GM12878 (cell line): ENCODE results near the gene LAMB4. TPM values are rescaled to one million over a fixed set of nuclear protein-coding genes. Genes with fewer than 3 reads are reported as not detected.

ENCODE experiments used
- ATAC-seq: fragments of 200-7000 bp; cut with Tn5 transposase; 3 replicates; pipeline ENCODE4 v1.9.1; 2020; ENCODE audit warnings: mild to moderate bottlenecking, moderate library complexity
- BruUV-seq: library from RNA; stranded (reverse); fragments of 400-500 nt; replicated peaks from 2 replicates; lab custom pipeline; 2021; lab: Mats Ljungman, UMichigan
- CTCF ChIA-PET: fragments of 300-600 bp; sonication (Branson Sonifier 250); formaldehyde crosslinking; extraction: SDS; loops from one replicate; lab custom pipeline; 2021; ENCODE audit warnings: inconsistent platforms; lab: Yijun Ruan, JAX
- POLR2A ChIA-PET: fragments of 350-600 bp; formaldehyde crosslinking; extraction: SDS; loops from one replicate; lab custom pipeline; 2021; ENCODE audit warnings: inconsistent platforms; lab: Charles Lee
- RAD21 ChIA-PET: fragments of 300-600 bp; sonication (Branson Sonifier 250); formaldehyde crosslinking; loops from one replicate; lab custom pipeline; 2023; ENCODE audit warnings: antibody characterized with exemption; ENCODE audit not compliant: unreplicated experiment; lab: Charles Lee
- SMC1A ChIA-PET: fragments of 300-600 bp; sonication (Branson Sonifier 250); formaldehyde crosslinking; loops from one replicate; lab custom pipeline; 2023; ENCODE audit not compliant: unreplicated experiment, uncharacterized antibody; lab: Charles Lee
- DNase-seq: peaks from one replicate; pipeline ENCODE4 v3.0.0-alpha.2; 2011; ENCODE audit warnings: low read depth, low spot score
- FAIRE-seq: peaks from 3 replicates; lab custom pipeline; 2011; peaks lifted over from hg19 to GRCh38; lab: Jason Lieb, UNC
- H2AFZ ChIP-seq: 2 replicates; pipeline ENCODE4 v1.6.0; 2011; ENCODE audit warnings: low read depth, low read length, control low read depth; ENCODE audit not compliant: control insufficient read depth
- H3K27ac ChIP-seq: 2 replicates; pipeline ENCODE4 v1.5.1; 2011; ENCODE audit warnings: control low read depth; ENCODE audit not compliant: control insufficient read depth, insufficient read depth
- H3K27me3 ChIP-seq, 2 experiments: replicated peaks in 1 of 2; 2 replicates each; pipeline versions ENCODE4 v1.6.0 to v1.6.1; 2011; ENCODE audit warnings: low read length in 1 of 2; ENCODE audit not compliant: control insufficient read depth in 2 of 2, insufficient read depth in 2 of 2
- H3K36me3 ChIP-seq, 2 experiments: 2 replicates each; pipeline ENCODE4 v1.5.1; 2011; ENCODE audit warnings: low read length in 1 of 2; ENCODE audit not compliant: control insufficient read depth in 2 of 2, insufficient read depth in 2 of 2
- H3K4me1 ChIP-seq: 2 replicates; pipeline ENCODE4 v1.6.1; 2011; ENCODE audit warnings: mild to moderate bottlenecking, low read length, moderate library complexity, mixed read lengths; ENCODE audit not compliant: control insufficient read depth, insufficient read depth
- H3K4me2 ChIP-seq: 2 replicates; pipeline ENCODE4 v1.6.0; 2011; ENCODE audit warnings: control low read depth; ENCODE audit not compliant: control insufficient read depth, insufficient read depth
- H3K4me3 ChIP-seq: fragments of 200-600 bp; sonication (generic); 2 replicates; pipeline ENCODE4 v1.5.1; 2016
- H3K79me2 ChIP-seq: 2 replicates; pipeline ENCODE4 v1.6.0; 2011; ENCODE audit warnings: low read length; ENCODE audit not compliant: control insufficient read depth, insufficient read depth
- H3K9ac ChIP-seq: 2 replicates; pipeline ENCODE4 v1.8.0; 2011; ENCODE audit warnings: low read length, control low read depth, mixed read lengths; ENCODE audit not compliant: control insufficient read depth, insufficient read depth
- H3K9me3 ChIP-seq: replicated peaks from 3 replicates; pipeline ENCODE4 v1.5.1; 2011; ENCODE audit warnings: mild to moderate bottlenecking, low read length; ENCODE audit not compliant: control insufficient read depth, insufficient read depth
- H4K20me1 ChIP-seq: 2 replicates; pipeline ENCODE4 v1.6.0; 2011; ENCODE audit not compliant: control insufficient read depth, insufficient read depth
- KDM1A ChIP-seq: fragments of 200-600 bp; sonication (generic); IDR thresholded peaks from 2 replicates; pipeline ENCODE4 v1.6.1; 2016; ENCODE audit warnings: borderline replicate concordance
- LARP7 ChIP-seq: fragments of 450-650 bp; IDR thresholded peaks from 2 replicates; pipeline ENCODE4 v1.6.1; 2017; ENCODE audit warnings: mild to moderate bottlenecking
- PAX8 ChIP-seq: fragments of 450-650 bp; IDR thresholded peaks from 2 replicates; pipeline ENCODE4 v1.6.1; 2017; ENCODE audit warnings: mild to moderate bottlenecking, moderate library complexity
- RBBP5 ChIP-seq: fragments of 200-600 bp; sonication (generic); conservative IDR thresholded peaks from 2 replicates; pipeline ENCODE4 v1.6.1; 2016
- SREBF2 ChIP-seq: IDR thresholded peaks from 2 replicates; pipeline ENCODE4 v1.6.1; 2012; ENCODE audit warnings: mild to moderate bottlenecking, low read length
- STAT3 ChIP-seq: IDR thresholded peaks from 2 replicates; pipeline ENCODE4 v1.6.1; 2011; ENCODE audit warnings: low read depth, low read length, improper control_type of control experiment
- TCF3 ChIP-seq: IDR thresholded peaks from 2 replicates; pipeline ENCODE4 v1.6.1; 2012; ENCODE audit warnings: low read depth, mild to moderate bottlenecking, low read length, borderline replicate concordance; ENCODE audit not compliant: insufficient read depth
- WGBS: methylation state at CpG from one replicate; pipeline ENCODE4 v1.1.6; 2016; ENCODE audit warnings: low lambda C conversion rate; ENCODE audit not compliant: insufficient replicate concordance, insufficient coverage; ENCODE audit errors: missing lambda C conversion rate; 5-methylcytosine and 5-hydroxymethylcytosine counted together
- in situ Hi-C: fragments of 300-500 bp; cut with MboI; formaldehyde crosslinking; loops from 9 replicates; pipeline ENCODE4 v1.14.3; 2018; ENCODE audit warnings: mixed read lengths
- intact Hi-C: fragments of 100-400 bp; cut with micrococcal nuclease; formaldehyde crosslinking; loops from one replicate; pipeline ENCODE4 v1.14.2; 2022; ENCODE audit not compliant: unreplicated experiment
- polyA plus RNA-seq, 11 experiments: library from polyadenylated mRNA; depleted of rRNA in 4 of 11; unstranded in 6 of 11; stranded (reverse) in 5 of 11; fragments of >200 nt; fragmentation: Nextera tagmentation in 4 of 11; fragmentation: Illumina TruSeq in 1 of 11; extraction: Ambion mirVana in 4 of 11; extraction: Trizol in 1 of 11; gene quantifications; 1 replicate in 1 of 11; 2 replicates in 10 of 11; pipeline versions ENCODE4 v1.2.1 to v1.2.3, GENCODE V29; 2011 to 2016; ENCODE audit warnings: inconsistent platforms in 2 of 11, missing spikeins in 2 of 11, low read depth in 1 of 11
- total RNA-seq, 4 experiments: library from RNA; depleted of rRNA in 3 of 4; stranded (reverse); fragments of >200 nt in 3 of 4; fragmentation: Illumina TruSeq in 1 of 4; extraction: Trizol in 1 of 4; gene quantifications; 2 replicates each; pipeline versions ENCODE4 v1.2.1 to v1.2.3, GENCODE V29; 2013 to 2021
- TF ChIP-seq, protein P1 (sequence below): fragments of 450-650 bp; IDR thresholded peaks from 2 replicates; pipeline ENCODE4 v1.6.1; 2017; ENCODE audit warnings: borderline replicate concordance
- TF ChIP-seq, protein P2 (sequence below): fragments of 450-650 bp; conservative IDR thresholded peaks from 2 replicates; pipeline ENCODE4 v1.6.1; 2017; ENCODE audit warnings: mild to moderate bottlenecking, moderate library complexity
- TF ChIP-seq, protein P3 (sequence below): fragments of 450-650 bp; IDR thresholded peaks from 2 replicates; pipeline ENCODE4 v1.6.1; 2017; ENCODE audit warnings: mild to moderate bottlenecking, moderate library complexity
- TF ChIP-seq, protein P4 (sequence below): fragments of 450-650 bp; IDR thresholded peaks from 2 replicates; pipeline ENCODE4 v1.6.1; 2017; ENCODE audit warnings: mild to moderate bottlenecking, low read depth, inconsistent platforms; ENCODE audit not compliant: poor library complexity, severe bottlenecking
- TF ChIP-seq, protein P5 (sequence below): IDR thresholded peaks from 2 replicates; pipeline ENCODE4 v1.6.1; 2011; ENCODE audit warnings: borderline replicate concordance, low read depth, mild to moderate bottlenecking, moderate library complexity, mixed read lengths, low read length; ENCODE audit not compliant: insufficient read depth; ENCODE audit errors: extremely low read length

LAMB4 gene
- total and polyA plus RNA-seq, 10 of the 15 experiments (the other 5 are each of a cell fraction or from before 2014, with no cell fraction given): 0.04 to 0.06 TPM; not detected in 8

DNA sequence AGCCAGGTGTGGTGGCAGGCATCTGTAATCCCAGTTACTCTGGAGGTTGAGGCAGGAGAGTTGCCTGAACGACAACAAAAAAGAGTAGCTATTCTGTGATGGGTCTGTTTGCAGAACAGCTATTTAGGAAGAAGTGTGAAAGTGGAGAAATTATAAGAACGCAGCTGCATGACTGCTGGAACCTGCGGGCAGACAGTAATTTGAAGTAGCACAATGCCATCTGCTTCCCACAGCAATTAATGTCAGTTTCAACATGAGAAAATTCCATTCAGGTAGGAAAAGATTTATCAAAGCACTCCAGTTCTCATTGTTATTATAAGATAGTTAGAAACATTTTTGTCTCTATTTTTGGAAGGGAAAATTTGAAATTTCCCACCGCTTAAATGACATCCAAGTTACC lies 148.7 kb downstream of the LAMB4 start:
- ATAC-seq (no peak), DNase-seq (no peak), FAIRE-seq (no peak)
- H3K4me2 ChIP-seq: no peak overlapping the region
- H3K79me2 ChIP-seq: no peaks in the 10 kb centered on the region
- H4K20me1 ChIP-seq: no peaks in the 10 kb centered on the region
- in situ Hi-C loops: no loop called here
- no peak overlapping the region for H2AFZ ChIP-seq
- no peak overlapping the region for H3K4me3 ChIP-seq
- SMC1A ChIA-PET: interaction anchor here (0.6 to 1.1 kb wide), 3 partner anchors 9 to 43 kb away, joined by 3 read pairs; no protein-coding TSS in a partner anchor
- no peaks in the 10 kb centered on the region for H3K36me3 ChIP-seq
- H3K27ac ChIP-seq: no peak overlapping the region
- 43% methylated on average over 4 of the region's 4 CpGs for WGBS
- POLR2A ChIA-PET: no interaction called here
- RAD21 ChIA-PET: interaction anchor here (1.0 kb wide), 1 partner anchor 36 kb away, joined by 3 read pairs; no protein-coding TSS in a partner anchor
- CTCF ChIA-PET: no interaction called here
- H3K9ac ChIP-seq: no peak overlapping the region
- no TSS peak for BruUV-seq
- H3K4me1 ChIP-seq: no peaks in the 10 kb centered on the region
- intact Hi-C loops: no loop called here
- peaks cover 0 to 1% of the 10 kb centered on the region in 2 experiments; a peak in 2 of 4 replicates for H3K27me3 ChIP-seq
- H3K9me3 ChIP-seq: no peaks in the 10 kb centered on the region
- TF ChIP-seq, protein P1, sequence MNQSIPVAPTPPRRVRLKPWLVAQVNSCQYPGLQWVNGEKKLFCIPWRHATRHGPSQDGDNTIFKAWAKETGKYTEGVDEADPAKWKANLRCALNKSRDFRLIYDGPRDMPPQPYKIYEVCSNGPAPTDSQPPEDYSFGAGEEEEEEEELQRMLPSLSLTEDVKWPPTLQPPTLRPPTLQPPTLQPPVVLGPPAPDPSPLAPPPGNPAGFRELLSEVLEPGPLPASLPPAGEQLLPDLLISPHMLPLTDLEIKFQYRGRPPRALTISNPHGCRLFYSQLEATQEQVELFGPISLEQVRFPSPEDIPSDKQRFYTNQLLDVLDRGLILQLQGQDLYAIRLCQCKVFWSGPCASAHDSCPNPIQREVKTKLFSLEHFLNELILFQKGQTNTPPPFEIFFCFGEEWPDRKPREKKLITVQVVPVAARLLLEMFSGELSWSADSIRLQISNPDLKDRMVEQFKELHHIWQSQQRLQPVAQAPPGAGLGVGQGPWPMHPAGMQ: no peak
- TF ChIP-seq LARP7 (no peak), PAX8 (no peak), STAT3 (no peak), RBBP5 (no peak), KDM1A (no peak), TCF3 (no peak), SREBF2 (no peak)
- TF ChIP-seq, protein P2, sequence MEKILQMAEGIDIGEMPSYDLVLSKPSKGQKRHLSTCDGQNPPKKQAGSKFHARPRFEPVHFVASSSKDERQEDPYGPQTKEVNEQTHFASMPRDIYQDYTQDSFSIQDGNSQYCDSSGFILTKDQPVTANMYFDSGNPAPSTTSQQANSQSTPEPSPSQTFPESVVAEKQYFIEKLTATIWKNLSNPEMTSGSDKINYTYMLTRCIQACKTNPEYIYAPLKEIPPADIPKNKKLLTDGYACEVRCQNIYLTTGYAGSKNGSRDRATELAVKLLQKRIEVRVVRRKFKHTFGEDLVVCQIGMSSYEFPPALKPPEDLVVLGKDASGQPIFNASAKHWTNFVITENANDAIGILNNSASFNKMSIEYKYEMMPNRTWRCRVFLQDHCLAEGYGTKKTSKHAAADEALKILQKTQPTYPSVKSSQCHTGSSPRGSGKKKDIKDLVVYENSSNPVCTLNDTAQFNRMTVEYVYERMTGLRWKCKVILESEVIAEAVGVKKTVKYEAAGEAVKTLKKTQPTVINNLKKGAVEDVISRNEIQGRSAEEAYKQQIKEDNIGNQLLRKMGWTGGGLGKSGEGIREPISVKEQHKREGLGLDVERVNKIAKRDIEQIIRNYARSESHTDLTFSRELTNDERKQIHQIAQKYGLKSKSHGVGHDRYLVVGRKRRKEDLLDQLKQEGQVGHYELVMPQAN: no peak
- TF ChIP-seq, protein P3, sequence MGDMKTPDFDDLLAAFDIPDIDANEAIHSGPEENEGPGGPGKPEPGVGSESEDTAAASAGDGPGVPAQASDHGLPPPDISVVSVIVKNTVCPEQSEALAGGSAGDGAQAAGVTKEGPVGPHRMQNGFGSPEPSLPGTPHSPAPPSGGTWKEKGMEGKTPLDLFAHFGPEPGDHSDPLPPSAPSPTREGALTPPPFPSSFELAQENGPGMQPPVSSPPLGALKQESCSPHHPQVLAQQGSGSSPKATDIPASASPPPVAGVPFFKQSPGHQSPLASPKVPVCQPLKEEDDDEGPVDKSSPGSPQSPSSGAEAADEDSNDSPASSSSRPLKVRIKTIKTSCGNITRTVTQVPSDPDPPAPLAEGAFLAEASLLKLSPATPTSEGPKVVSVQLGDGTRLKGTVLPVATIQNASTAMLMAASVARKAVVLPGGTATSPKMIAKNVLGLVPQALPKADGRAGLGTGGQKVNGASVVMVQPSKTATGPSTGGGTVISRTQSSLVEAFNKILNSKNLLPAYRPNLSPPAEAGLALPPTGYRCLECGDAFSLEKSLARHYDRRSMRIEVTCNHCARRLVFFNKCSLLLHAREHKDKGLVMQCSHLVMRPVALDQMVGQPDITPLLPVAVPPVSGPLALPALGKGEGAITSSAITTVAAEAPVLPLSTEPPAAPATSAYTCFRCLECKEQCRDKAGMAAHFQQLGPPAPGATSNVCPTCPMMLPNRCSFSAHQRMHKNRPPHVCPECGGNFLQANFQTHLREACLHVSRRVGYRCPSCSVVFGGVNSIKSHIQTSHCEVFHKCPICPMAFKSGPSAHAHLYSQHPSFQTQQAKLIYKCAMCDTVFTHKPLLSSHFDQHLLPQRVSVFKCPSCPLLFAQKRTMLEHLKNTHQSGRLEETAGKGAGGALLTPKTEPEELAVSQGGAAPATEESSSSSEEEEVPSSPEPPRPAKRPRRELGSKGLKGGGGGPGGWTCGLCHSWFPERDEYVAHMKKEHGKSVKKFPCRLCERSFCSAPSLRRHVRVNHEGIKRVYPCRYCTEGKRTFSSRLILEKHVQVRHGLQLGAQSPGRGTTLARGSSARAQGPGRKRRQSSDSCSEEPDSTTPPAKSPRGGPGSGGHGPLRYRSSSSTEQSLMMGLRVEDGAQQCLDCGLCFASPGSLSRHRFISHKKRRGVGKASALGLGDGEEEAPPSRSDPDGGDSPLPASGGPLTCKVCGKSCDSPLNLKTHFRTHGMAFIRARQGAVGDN: no peak
- TF ChIP-seq, protein P4, sequence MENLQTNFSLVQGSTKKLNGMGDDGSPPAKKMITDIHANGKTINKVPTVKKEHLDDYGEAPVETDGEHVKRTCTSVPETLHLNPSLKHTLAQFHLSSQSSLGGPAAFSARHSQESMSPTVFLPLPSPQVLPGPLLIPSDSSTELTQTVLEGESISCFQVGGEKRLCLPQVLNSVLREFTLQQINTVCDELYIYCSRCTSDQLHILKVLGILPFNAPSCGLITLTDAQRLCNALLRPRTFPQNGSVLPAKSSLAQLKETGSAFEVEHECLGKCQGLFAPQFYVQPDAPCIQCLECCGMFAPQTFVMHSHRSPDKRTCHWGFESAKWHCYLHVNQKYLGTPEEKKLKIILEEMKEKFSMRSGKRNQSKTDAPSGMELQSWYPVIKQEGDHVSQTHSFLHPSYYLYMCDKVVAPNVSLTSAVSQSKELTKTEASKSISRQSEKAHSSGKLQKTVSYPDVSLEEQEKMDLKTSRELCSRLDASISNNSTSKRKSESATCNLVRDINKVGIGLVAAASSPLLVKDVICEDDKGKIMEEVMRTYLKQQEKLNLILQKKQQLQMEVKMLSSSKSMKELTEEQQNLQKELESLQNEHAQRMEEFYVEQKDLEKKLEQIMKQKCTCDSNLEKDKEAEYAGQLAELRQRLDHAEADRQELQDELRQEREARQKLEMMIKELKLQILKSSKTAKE: no peak
- TF ChIP-seq, protein P5, sequence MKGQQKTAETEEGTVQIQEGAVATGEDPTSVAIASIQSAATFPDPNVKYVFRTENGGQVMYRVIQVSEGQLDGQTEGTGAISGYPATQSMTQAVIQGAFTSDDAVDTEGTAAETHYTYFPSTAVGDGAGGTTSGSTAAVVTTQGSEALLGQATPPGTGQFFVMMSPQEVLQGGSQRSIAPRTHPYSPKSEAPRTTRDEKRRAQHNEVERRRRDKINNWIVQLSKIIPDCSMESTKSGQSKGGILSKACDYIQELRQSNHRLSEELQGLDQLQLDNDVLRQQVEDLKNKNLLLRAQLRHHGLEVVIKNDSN: no peak
